Endothelial cell of umbilical vein (primary cell): ENCODE data around the gene RP2. TPM values are rescaled to one million over a fixed set of nuclear protein-coding genes. Genes with fewer than 3 reads are reported as not detected.
A peak's percentile ranks its signal among the peaks of the same experiment; 100 is the strongest.

Experiments
- BruUV-seq: library from RNA; stranded (reverse); fragments of 400-500 nt; replicated peaks from 2 replicates; lab custom pipeline; 2021; lab: Mats Ljungman, UMichigan
- CTCF ChIA-PET: fragments of 300-600, 350-600 bp; sonication (Branson Sonifier 250); formaldehyde crosslinking; loops from one replicate; lab custom pipeline; 2021; ENCODE audit warnings: antibody characterized with exemption, inconsistent platforms; lab: Charles Lee
- POLR2A ChIA-PET: fragments of 300-600, 350-600 bp; sonication (Branson Sonifier 250); formaldehyde crosslinking; loops from one replicate; lab custom pipeline; 2021; ENCODE audit warnings: antibody characterized with exemption, inconsistent platforms; lab: Charles Lee
- DNase-seq: peaks from one replicate; pipeline ENCODE4 v3.0.0-alpha.2; 2011; ENCODE audit warnings: low read depth, low spot score
- FAIRE-seq: peaks from 2 replicates; lab custom pipeline; 2011; peaks lifted over from hg19 to GRCh38; lab: Jason Lieb, UNC
- H2AFZ ChIP-seq: 2 replicates; pipeline ENCODE4 v1.6.0; 2012; ENCODE audit warnings: low read depth, low read length, control low read depth, inconsistent platforms
- H3K27ac ChIP-seq: 2 replicates; pipeline ENCODE4 v1.5.1; 2011; ENCODE audit warnings: low read depth, mild to moderate bottlenecking, control low read depth, low read length, moderate library complexity; ENCODE audit not compliant: insufficient read depth
- H3K27me3 ChIP-seq, 2 experiments: 2 replicates each; pipeline versions ENCODE4 v1.6.0 to v1.6.1; 2011; ENCODE audit warnings: low read length in 2 of 2, mixed read lengths in 1 of 2; ENCODE audit not compliant: control insufficient read depth in 2 of 2, insufficient read depth in 2 of 2
- H3K36me3 ChIP-seq, 2 experiments: 2 replicates in 1 of 2; 3 replicates in 1 of 2; pipeline ENCODE4 v1.5.1; 2011; ENCODE audit warnings: low read length in 2 of 2, mild to moderate bottlenecking in 1 of 2, moderate library complexity in 1 of 2; ENCODE audit not compliant: control insufficient read depth in 2 of 2, insufficient read depth in 2 of 2; ENCODE audit errors: extremely low read depth in 1 of 2
- H3K4me1 ChIP-seq: 3 replicates; pipeline ENCODE4 v1.5.1; 2011; ENCODE audit warnings: mild to moderate bottlenecking, low read length; ENCODE audit not compliant: control insufficient read depth, insufficient read depth; ENCODE audit errors: extremely low read depth
- H3K4me2 ChIP-seq: 2 replicates; pipeline ENCODE4 v1.6.1; 2011; ENCODE audit warnings: low read length, control low read depth, mixed read lengths; ENCODE audit not compliant: insufficient read depth
- H3K4me3 ChIP-seq, 3 experiments: fragments of 200-600 bp in 1 of 3; sonication (generic), shearing (Covaris generic) in 1 of 3; replicated peaks in 1 of 3; 2 replicates each; pipeline ENCODE4 v1.5.1; 2011 to 2016; ENCODE audit warnings: control low read depth in 3 of 3, low read length in 3 of 3, mild to moderate bottlenecking in 2 of 3, inconsistent platforms in 1 of 3, low read depth in 1 of 3, moderate library complexity in 1 of 3; ENCODE audit not compliant: insufficient read depth in 1 of 3
- H3K79me2 ChIP-seq: 2 replicates; pipeline ENCODE4 v1.6.0; 2012; ENCODE audit warnings: low read length, inconsistent platforms; ENCODE audit not compliant: control insufficient read depth, insufficient read depth
- H3K9ac ChIP-seq: replicated peaks from 2 replicates; pipeline ENCODE3; 2011; ENCODE audit warnings: low read length, control low read depth; ENCODE audit not compliant: insufficient read depth; ENCODE audit errors: extremely low read depth
- H3K9me1 ChIP-seq: replicated peaks from 3 replicates; pipeline ENCODE4 v1.6.0; 2011; ENCODE audit warnings: mild to moderate bottlenecking, low read length; ENCODE audit not compliant: control insufficient read depth, insufficient read depth; ENCODE audit errors: extremely low read depth
- H3K9me3 ChIP-seq: replicated peaks from 2 replicates; pipeline ENCODE4 v1.5.1; 2012; ENCODE audit warnings: low read length, inconsistent platforms; ENCODE audit not compliant: control insufficient read depth, insufficient read depth
- H4K20me1 ChIP-seq: replicated peaks from 2 replicates; pipeline ENCODE3; 2011; ENCODE audit warnings: mild to moderate bottlenecking, low read length; ENCODE audit not compliant: control insufficient read depth, insufficient read depth; ENCODE audit errors: extremely low read depth
- CTCF ChIP-seq, 2 donors: IDR thresholded peaks; 1 replicate in 1 of 2; 2 replicates in 1 of 2; pipeline ENCODE4 v1.5.1; 2011; ENCODE audit warnings: low read length in 2 of 2, mild to moderate bottlenecking in 2 of 2, moderate library complexity in 2 of 2, control low read depth in 1 of 2, inconsistent platforms in 1 of 2, low read depth in 1 of 2; ENCODE audit not compliant: insufficient read depth in 1 of 2; ENCODE audit errors: extremely low read depth in 1 of 2
- EZH2 ChIP-seq: IDR thresholded peaks from 2 replicates; pipeline ENCODE4 v1.6.1; 2012; ENCODE audit warnings: borderline replicate concordance, low read depth, mild to moderate bottlenecking, moderate library complexity, low read length, inconsistent platforms; ENCODE audit not compliant: severe bottlenecking
- FOS ChIP-seq: IDR thresholded peaks from 2 replicates; pipeline ENCODE4 v1.6.1; 2011; ENCODE audit warnings: mild to moderate bottlenecking, low read length, moderate library complexity, borderline replicate concordance; ENCODE audit not compliant: insufficient read depth
- GATA2 ChIP-seq: IDR thresholded peaks from 2 replicates; pipeline ENCODE4 v1.7.0; 2011; ENCODE audit warnings: low read depth, mild to moderate bottlenecking, moderate library complexity, mixed read lengths, low read length; ENCODE audit not compliant: insufficient read length, insufficient read depth
- JUN ChIP-seq: IDR thresholded peaks from 2 replicates; pipeline ENCODE4 v1.6.1; 2011; ENCODE audit warnings: borderline replicate concordance, low read depth; ENCODE audit not compliant: insufficient read length, insufficient read depth
- MYC ChIP-seq: IDR thresholded peaks from one replicate; pipeline ENCODE4 v1.6.1; 2011; ENCODE audit warnings: mild to moderate bottlenecking, low read depth, low read length
- POLR2A ChIP-seq: IDR thresholded peaks from 2 replicates; pipeline ENCODE4 v1.6.1; 2012; ENCODE audit warnings: low read depth, mild to moderate bottlenecking, control low read depth, low read length
- POLR2AphosphoS5 ChIP-seq: IDR thresholded peaks from 2 replicates; pipeline ENCODE4 v1.6.1; 2012; ENCODE audit warnings: low read depth, mild to moderate bottlenecking, control low read depth, low read length, moderate library complexity; ENCODE audit not compliant: insufficient read depth
- dilution Hi-C: fragments of 300-500 bp; cut with MboI; formaldehyde crosslinking; loops from one replicate; pipeline ENCODE4 v1.15.0; 2019; ENCODE audit warnings: low sequenced_read_pairs; ENCODE audit not compliant: extremely low pct_ligation_motif_present
- intact Hi-C: fragments of 100-400 bp; cut with micrococcal nuclease; formaldehyde crosslinking; loops from one replicate; pipeline ENCODE4 v1.10.0; 2022
- polyA plus RNA-seq, 4 experiments: library from polyadenylated mRNA; depleted of rRNA in 3 of 4; stranded (reverse) in 3 of 4; unstranded in 1 of 4; fragments of >200 nt; gene quantifications; 2 replicates each; pipeline versions ENCODE4 v1.2.1 to v1.2.3, GENCODE V29; 2011 to 2012; ENCODE audit warnings: missing spikeins in 1 of 4
- total RNA-seq: library from RNA; stranded (reverse); gene quantifications from 2 replicates; pipeline ENCODE4 v1.2.3, GENCODE V29; 2021
- TF ChIP-seq, protein P1 (sequence below): IDR thresholded peaks from 2 replicates; pipeline ENCODE4 v1.6.1; 2011; ENCODE audit not compliant: insufficient read depth, insufficient read length

RP2 gene
- total and polyA plus RNA-seq, 2 donors (not counting 3 experiments of a cell fraction or from before 2014, with no cell fraction given): 7.4 to 20.5 TPM

DNA sequence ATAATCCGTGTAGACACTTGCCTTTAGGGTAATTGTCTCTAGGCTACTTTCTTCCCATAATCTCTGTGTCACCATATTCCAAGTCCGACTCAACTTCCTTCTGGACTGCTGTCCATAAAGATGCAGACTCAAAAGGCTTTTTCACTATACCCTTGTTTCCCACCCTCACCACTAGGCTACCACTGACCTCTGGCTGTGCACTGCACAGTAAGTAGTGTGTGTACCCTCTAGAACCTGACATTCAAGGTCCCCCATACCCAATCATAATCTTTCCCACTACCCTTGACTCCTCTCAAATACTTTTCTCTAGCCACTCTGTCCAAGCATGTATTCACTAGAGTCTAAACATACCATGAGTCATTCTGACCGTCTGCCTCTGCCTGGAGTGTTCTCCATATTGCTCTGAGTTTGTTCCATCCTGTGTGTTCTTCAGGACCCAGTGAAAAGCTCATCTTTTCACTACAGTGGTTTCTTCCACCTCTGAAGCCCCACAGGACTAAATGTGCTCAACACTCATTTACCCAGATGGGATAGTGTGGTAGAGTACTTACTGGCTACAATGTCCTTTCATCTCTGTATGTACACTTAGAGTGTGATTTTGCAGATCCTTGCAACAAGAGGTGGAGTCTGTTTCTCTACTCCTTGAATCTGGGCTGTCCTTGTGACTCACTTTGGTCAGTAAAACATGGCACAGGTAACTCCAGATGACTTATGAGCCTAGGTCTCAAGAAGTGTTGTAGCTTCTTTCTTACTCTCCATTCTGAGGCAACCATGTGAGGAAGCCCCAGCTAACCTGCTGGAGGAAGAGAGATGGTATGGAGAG is 92.8 kb downstream of the RP2 start:
- peaks cover 17% of the 10 kb centered on the region for H3K4me1 ChIP-seq
- H3K4me2 ChIP-seq: no peak overlapping the region
- POLR2A ChIA-PET: no interaction called here
- no peaks in the 10 kb centered on the region for H3K9me1 ChIP-seq
- H3K36me3 ChIP-seq: no peaks in the 10 kb centered on the region
- H3K9me3 ChIP-seq: no peaks in the 10 kb centered on the region
- CTCF ChIA-PET: interaction anchor here (1.3 kb wide), 1 partner anchor 26 kb away, joined by 3 read pairs; no protein-coding TSS in a partner anchor
- no peak overlapping the region for H3K9ac ChIP-seq
- H4K20me1 ChIP-seq: no peaks in the 10 kb centered on the region
- H3K27me3 ChIP-seq: no peaks in the 10 kb centered on the region
- DNase-seq: peak; percentile 51
- TF ChIP-seq POLR2A: no peak
- no peak for TF ChIP-seq GATA2
- no peak for TF ChIP-seq MYC
- no peak for TF ChIP-seq JUN
- TF ChIP-seq EZH2: no peak
- no peak for TF ChIP-seq CTCF (IDR thresholded peaks at IDR 0.05; ENCODE audit: extremely low read depth in 1 of 2, insufficient read depth in 1 of 2, low read depth in 1 of 2, low read length in 2 of 2)
- no peak for TF ChIP-seq FOS
- TF ChIP-seq, protein P1, sequence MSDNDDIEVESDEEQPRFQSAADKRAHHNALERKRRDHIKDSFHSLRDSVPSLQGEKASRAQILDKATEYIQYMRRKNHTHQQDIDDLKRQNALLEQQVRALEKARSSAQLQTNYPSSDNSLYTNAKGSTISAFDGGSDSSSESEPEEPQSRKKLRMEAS: no peak
- TF ChIP-seq POLR2AphosphoS5: no peak
- no TSS peak for BruUV-seq
- FAIRE-seq: no peak
- dilution Hi-C loops: no loop called here
- no peak overlapping the region for H2AFZ ChIP-seq
- H3K79me2 ChIP-seq: peaks cover 5% of the 10 kb centered on the region
- no peak overlapping the region for H3K4me3 ChIP-seq
- H3K27ac ChIP-seq: peak overlapping the region; percentile 51
- intact Hi-C loops: no loop called here

Other genes with a start within 250 kb of the RP2 start
- gene SLC9A7, start 77.9 kb upstream of the RP2 start, total RNA-seq: 7.5 and 10.4 TPM in 2 replicates
- 3.5 and 4.6 TPM in 2 replicates for gene SLC9A7, start 77.9 kb upstream of the RP2 start, polyA plus RNA-seq
- 16.3 and 18.4 TPM in 2 replicates for gene JADE3, start 75.4 kb downstream of the RP2 start, total RNA-seq
- gene JADE3, start 75.4 kb downstream of the RP2 start, polyA plus RNA-seq: 3.7 and 4.9 TPM in 2 replicates
- 0.73 and 1.4 TPM in 2 replicates for gene RGN, start 241.4 kb downstream of the RP2 start, total RNA-seq
- 0.27 and 0.58 TPM in 2 replicates for gene RGN, start 241.4 kb downstream of the RP2 start, polyA plus RNA-seq